WTC11 (cell line): ENCODE measurements around the gene APBB1. TPM values are rescaled to one million over a fixed set of nuclear protein-coding genes. Genes with fewer than 3 reads are reported as not detected.

Experiments
- ATAC-seq: fragments of 200-7000 bp; cut with Tn5 transposase; 2 replicates; pipeline ENCODE4 v1.10.0; 2021; ENCODE audit warnings: mild to moderate bottlenecking, moderate library complexity
- CTCF ChIA-PET: fragments of 300-600 bp; sonication (Branson Sonifier 250); formaldehyde crosslinking; loops from one replicate; lab custom pipeline; 2021; ENCODE audit warnings: antibody characterized with exemption; lab: Charles Lee
- POLR2A ChIA-PET: fragments of 350-600 bp; sonication (Branson Sonifier 250); formaldehyde crosslinking; loops from one replicate; lab custom pipeline; 2021; ENCODE audit warnings: antibody characterized with exemption; lab: Charles Lee
- DNase-seq: peaks from one replicate; pipeline ENCODE4 v3.0.0; 2021; ENCODE audit warnings: low spot score
- H3K27ac Mint-ChIP-seq: 2 replicates; pipeline ENCODE4 v1.8.0; 2021; ENCODE audit warnings: mixed read lengths
- H3K27me3 Mint-ChIP-seq: 2 replicates; pipeline ENCODE4 v1.8.0; 2021; ENCODE audit warnings: low read depth, mild to moderate bottlenecking, moderate library complexity, mixed read lengths
- H3K36me3 Mint-ChIP-seq: 2 replicates; pipeline ENCODE4 v1.8.0; 2021; ENCODE audit warnings: mixed read lengths
- H3K4me1 Mint-ChIP-seq: 2 replicates; pipeline ENCODE4 v1.8.0; 2022; ENCODE audit warnings: mixed read lengths
- H3K4me3 Mint-ChIP-seq: 2 replicates; pipeline ENCODE4 v1.8.0; 2021; ENCODE audit warnings: mild to moderate bottlenecking, moderate library complexity, mixed read lengths
- H3K9me3 Mint-ChIP-seq: 2 replicates; pipeline ENCODE4 v1.8.0; 2021; ENCODE audit warnings: mixed read lengths
- CBFB ChIP-seq: sonication (generic); formaldehyde crosslinking; IDR thresholded peaks from 2 replicates; pipeline ENCODE4 v1.8.1; 2022; ENCODE audit warnings: mild to moderate bottlenecking, low read depth, missing genetic modification reagents
- FOXJ3 ChIP-seq: sonication (generic); formaldehyde crosslinking; IDR thresholded peaks from 2 replicates; pipeline ENCODE4 v1.9.0; 2021; ENCODE audit warnings: missing genetic modification reagents, mild to moderate bottlenecking, borderline replicate concordance
- FOXK1 ChIP-seq: sonication (generic); formaldehyde crosslinking; IDR thresholded peaks from 2 replicates; pipeline ENCODE4 v1.8.0; 2022; ENCODE audit warnings: mild to moderate bottlenecking, moderate library complexity, missing genetic modification reagents
- HMGA2 ChIP-seq: fragments of 250-450 bp; sonication (Bioruptor Pico); IDR thresholded peaks from 2 replicates; pipeline ENCODE4 v1.4.0; 2021; ENCODE audit warnings: mild to moderate bottlenecking, moderate library complexity
- NFYB ChIP-seq: sonication (generic); formaldehyde crosslinking; conservative IDR thresholded peaks from 2 replicates; pipeline ENCODE4 v1.8.0; 2022; ENCODE audit warnings: low read depth, missing genetic modification reagents
- OVOL2 ChIP-seq: fragments of 250-450 bp; sonication (Bioruptor Pico); IDR thresholded peaks from 2 replicates; pipeline ENCODE4 v1.9.0; 2021; ENCODE audit warnings: mild to moderate bottlenecking, borderline replicate concordance
- SP1 ChIP-seq: sonication (generic); formaldehyde crosslinking; conservative IDR thresholded peaks from 2 replicates; pipeline ENCODE4 v1.8.1; 2022; ENCODE audit warnings: missing genetic modification reagents
- ZNF219 ChIP-seq: sonication (generic); formaldehyde crosslinking; IDR thresholded peaks from 2 replicates; pipeline ENCODE4 v1.8.0; 2023; ENCODE audit warnings: missing genetic modification reagents, mild to moderate bottlenecking, borderline replicate concordance
- total RNA-seq: library from RNA; stranded (reverse); gene quantifications from 3 replicates; pipeline ENCODE4 v1.2.3, GENCODE V29; 2021
- TF ChIP-seq, protein P1 (sequence below): sonication (generic); formaldehyde crosslinking; IDR thresholded peaks from 2 replicates; pipeline ENCODE4 v1.8.1; 2022; ENCODE audit warnings: mild to moderate bottlenecking, missing genetic modification reagents, moderate library complexity, borderline replicate concordance
- TF ChIP-seq, protein P2 (sequence below): sonication (generic); formaldehyde crosslinking; IDR thresholded peaks from 2 replicates; pipeline ENCODE4 v1.8.0; 2023; ENCODE audit warnings: missing genetic modification reagents, mild to moderate bottlenecking, borderline replicate concordance
- TF ChIP-seq, protein P3 (sequence below): sonication (generic); formaldehyde crosslinking; IDR thresholded peaks from 2 replicates; pipeline ENCODE4 v1.8.0; 2022; ENCODE audit warnings: mild to moderate bottlenecking, missing genetic modification reagents
- TF ChIP-seq, protein P4 (sequence below): sonication (generic); formaldehyde crosslinking; IDR thresholded peaks from 2 replicates; pipeline ENCODE4 v1.8.0; 2022; ENCODE audit warnings: mild to moderate bottlenecking, missing genetic modification reagents
- TF ChIP-seq, protein P5 (sequence below): sonication (generic); formaldehyde crosslinking; IDR thresholded peaks from 2 replicates; pipeline ENCODE4 v1.8.1; 2023; ENCODE audit warnings: mild to moderate bottlenecking, missing genetic modification reagents, moderate library complexity

Gene APBB1
- total RNA-seq, 1 experiment from 2014 or later, result 32.1 TPM

DNA sequence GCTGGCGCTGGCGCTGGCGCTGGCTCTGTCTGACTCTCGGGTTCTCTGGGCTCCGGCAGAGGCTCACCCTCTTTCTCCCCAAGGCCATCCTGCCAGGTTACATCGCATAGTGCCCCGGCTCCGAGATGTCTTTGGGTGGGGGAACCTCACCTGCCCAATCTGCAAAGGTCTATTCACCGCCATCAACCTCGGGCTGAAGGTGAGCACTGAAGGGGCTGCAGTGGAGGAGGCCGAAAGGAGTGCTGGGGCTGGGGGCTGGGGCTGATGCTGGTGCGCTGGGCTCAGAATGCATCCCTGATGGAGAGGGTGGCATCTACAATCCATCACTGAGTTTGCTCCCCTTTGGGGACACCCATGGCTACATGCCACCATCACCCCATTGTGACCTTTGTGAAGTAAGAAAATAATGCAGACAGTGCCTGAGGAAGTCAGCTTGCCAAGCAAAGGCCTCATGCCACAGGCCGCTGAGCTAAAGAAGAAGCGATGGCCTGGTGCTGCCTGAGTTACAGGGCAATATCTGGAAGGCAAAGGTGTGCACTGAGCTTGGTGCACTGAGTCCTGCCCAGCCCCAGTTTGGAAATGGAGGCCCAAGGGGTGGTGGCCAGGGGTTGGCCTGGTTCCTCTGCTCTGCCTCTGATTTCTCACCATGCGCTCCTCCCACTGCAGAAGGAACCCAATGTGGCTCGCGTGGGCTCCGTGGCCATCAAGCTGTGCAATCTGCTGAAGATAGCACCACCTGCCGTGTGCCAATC is 28.0 kb downstream of the APBB1 start (continued):
- TF ChIP-seq, protein P1, sequence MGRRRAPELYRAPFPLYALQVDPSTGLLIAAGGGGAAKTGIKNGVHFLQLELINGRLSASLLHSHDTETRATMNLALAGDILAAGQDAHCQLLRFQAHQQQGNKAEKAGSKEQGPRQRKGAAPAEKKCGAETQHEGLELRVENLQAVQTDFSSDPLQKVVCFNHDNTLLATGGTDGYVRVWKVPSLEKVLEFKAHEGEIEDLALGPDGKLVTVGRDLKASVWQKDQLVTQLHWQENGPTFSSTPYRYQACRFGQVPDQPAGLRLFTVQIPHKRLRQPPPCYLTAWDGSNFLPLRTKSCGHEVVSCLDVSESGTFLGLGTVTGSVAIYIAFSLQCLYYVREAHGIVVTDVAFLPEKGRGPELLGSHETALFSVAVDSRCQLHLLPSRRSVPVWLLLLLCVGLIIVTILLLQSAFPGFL (CRISPR knock-in tag), result no peak
- TF ChIP-seq HMGA2 (CRISPR knock-in tag), result no peak

DNA sequence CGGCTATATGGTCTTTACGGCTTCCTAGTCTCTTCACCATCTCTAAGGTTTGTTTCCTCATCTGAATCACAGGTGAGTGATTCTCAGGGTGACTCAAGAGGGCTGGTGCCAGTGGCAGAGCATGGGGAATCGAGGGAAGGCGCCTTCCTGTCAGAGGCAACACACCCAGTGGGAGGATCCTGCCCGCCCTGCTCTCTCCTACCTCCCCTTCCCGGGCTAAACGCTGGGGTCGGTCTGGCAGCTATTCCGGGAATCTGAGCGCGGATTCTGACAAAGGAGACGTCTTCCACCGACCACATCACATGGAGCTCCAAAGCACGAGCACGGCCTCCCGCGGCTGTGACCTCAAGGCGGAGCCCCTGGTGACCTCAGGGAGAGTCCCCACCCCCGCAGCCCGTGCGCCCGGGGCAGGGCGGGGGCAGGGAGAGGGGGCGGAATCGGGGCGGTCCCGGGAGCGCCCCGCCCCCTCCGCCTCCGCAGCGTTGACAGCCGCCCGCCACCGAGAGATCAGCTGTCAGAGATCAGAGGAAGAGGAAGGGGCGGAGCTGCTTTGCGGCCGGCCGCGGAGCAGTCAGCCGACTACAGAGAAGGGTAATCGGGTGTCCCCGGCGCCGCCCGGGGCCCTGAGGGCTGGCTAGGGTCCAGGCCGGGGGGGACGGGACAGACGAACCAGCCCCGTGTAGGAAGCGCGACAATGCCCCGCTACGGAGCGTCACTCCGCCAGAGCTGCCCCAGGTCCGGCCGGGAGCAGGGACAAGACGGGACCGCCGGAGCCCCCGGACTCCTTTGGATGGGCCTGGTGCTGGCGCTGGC is 28.8 kb downstream of the APBB1 start, which contains the start of gene SMPD1:
TSS of gene SMPD1 (plus strand) at position 570 of the 813 bp plus-strand sequence. CDS start at position 695, 125 bp downstream.
- POLR2A ChIA-PET, result interaction anchor here (0.6 to 1.3 kb wide), 7 partner anchors 9 to 99 kb away, joined by 3 to 6 read pairs (median 3); partner anchors contain the start of genes APBB1, ARFIP2 and TIMM10B
- TF ChIP-seq ZNF219 (CRISPR knock-in tag) (no peak), FOXJ3 (CRISPR knock-in tag) (no peak), OVOL2 (CRISPR knock-in tag) (no peak), CBFB (CRISPR knock-in tag) (no peak), FOXK1 (CRISPR knock-in tag) (peak; percentile 11; the same call in 1 of the 2 replicates), SP1 (peak; percentile 85), NFYB (CRISPR knock-in tag) (no peak)
- TF ChIP-seq, protein P2, sequence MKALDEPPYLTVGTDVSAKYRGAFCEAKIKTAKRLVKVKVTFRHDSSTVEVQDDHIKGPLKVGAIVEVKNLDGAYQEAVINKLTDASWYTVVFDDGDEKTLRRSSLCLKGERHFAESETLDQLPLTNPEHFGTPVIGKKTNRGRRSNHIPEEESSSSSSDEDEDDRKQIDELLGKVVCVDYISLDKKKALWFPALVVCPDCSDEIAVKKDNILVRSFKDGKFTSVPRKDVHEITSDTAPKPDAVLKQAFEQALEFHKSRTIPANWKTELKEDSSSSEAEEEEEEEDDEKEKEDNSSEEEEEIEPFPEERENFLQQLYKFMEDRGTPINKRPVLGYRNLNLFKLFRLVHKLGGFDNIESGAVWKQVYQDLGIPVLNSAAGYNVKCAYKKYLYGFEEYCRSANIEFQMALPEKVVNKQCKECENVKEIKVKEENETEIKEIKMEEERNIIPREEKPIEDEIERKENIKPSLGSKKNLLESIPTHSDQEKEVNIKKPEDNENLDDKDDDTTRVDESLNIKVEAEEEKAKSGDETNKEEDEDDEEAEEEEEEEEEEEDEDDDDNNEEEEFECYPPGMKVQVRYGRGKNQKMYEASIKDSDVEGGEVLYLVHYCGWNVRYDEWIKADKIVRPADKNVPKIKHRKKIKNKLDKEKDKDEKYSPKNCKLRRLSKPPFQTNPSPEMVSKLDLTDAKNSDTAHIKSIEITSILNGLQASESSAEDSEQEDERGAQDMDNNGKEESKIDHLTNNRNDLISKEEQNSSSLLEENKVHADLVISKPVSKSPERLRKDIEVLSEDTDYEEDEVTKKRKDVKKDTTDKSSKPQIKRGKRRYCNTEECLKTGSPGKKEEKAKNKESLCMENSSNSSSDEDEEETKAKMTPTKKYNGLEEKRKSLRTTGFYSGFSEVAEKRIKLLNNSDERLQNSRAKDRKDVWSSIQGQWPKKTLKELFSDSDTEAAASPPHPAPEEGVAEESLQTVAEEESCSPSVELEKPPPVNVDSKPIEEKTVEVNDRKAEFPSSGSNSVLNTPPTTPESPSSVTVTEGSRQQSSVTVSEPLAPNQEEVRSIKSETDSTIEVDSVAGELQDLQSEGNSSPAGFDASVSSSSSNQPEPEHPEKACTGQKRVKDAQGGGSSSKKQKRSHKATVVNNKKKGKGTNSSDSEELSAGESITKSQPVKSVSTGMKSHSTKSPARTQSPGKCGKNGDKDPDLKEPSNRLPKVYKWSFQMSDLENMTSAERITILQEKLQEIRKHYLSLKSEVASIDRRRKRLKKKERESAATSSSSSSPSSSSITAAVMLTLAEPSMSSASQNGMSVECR (CRISPR knock-in tag), result peak; percentile 75; the same call in 1 of the 2 replicates
- TF ChIP-seq, protein P3, sequence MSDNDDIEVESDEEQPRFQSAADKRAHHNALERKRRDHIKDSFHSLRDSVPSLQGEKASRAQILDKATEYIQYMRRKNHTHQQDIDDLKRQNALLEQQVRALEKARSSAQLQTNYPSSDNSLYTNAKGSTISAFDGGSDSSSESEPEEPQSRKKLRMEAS (CRISPR knock-in tag), result peak; percentile 32; the same call in 1 of the 2 replicates
- TF ChIP-seq, protein P4, sequence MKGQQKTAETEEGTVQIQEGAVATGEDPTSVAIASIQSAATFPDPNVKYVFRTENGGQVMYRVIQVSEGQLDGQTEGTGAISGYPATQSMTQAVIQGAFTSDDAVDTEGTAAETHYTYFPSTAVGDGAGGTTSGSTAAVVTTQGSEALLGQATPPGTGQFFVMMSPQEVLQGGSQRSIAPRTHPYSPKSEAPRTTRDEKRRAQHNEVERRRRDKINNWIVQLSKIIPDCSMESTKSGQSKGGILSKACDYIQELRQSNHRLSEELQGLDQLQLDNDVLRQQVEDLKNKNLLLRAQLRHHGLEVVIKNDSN (CRISPR knock-in tag), result peak; percentile 52; the same call in 1 of the 2 replicates
- TF ChIP-seq, protein P5, sequence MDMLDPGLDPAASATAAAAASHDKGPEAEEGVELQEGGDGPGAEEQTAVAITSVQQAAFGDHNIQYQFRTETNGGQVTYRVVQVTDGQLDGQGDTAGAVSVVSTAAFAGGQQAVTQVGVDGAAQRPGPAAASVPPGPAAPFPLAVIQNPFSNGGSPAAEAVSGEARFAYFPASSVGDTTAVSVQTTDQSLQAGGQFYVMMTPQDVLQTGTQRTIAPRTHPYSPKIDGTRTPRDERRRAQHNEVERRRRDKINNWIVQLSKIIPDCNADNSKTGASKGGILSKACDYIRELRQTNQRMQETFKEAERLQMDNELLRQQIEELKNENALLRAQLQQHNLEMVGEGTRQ, result 0 out of 2 replicates have a peak, but pooled peaks have one; percentile 23
- ATAC-seq (peak; percentile 87), DNase-seq (peak; percentile 87)
- H3K4me3 Mint-ChIP-seq, result peak within 1 kb of the TSS; percentile 92
- CTCF ChIA-PET, result interaction anchor here (0.8 to 6.7 kb wide), 15 partner anchors 12 to 155 kb away, joined by 3 to 57 read pairs (median 5); partner anchors contain the start of genes APBB1, FHIP1B and HPX
- H3K27me3 Mint-ChIP-seq, result peaks cover 13% of the 10 kb centered on the region
- peak within 1 kb of the TSS; percentile 96 for H3K27ac Mint-ChIP-seq
- no peaks in the 10 kb centered on the region for H3K36me3 Mint-ChIP-seq
- H3K4me1 Mint-ChIP-seq, result peaks cover 32% of the 10 kb centered on the region
- H3K9me3 Mint-ChIP-seq, result no peaks in the 10 kb centered on the region
